Adrenal gland (tissue), 5 donors: ENCODE measurements around the gene ZMIZ2.

Experiments
- CTCF ChIP-seq, 6 experiments: fragments of 450-650 bp in 4 of 6; fragments of 200-600 bp in 2 of 6; sonication (generic) in 1 of 6; IDR thresholded peaks; 1 replicate in 5 of 6; 2 replicates in 1 of 6; pipeline versions ENCODE4 v1.5.1 to v1.8.0; 2016 to 2021; ENCODE audit warnings: antibody characterized with exemption in 6 of 6, mild to moderate bottlenecking in 2 of 6, moderate library complexity in 1 of 6
- POLR2A ChIP-seq, 2 donors: fragments of 450-650 bp; IDR thresholded peaks; one replicate each; pipeline ENCODE4 v1.6.1; 2017; ENCODE audit warnings: antibody characterized with exemption in 2 of 2, mild to moderate bottlenecking in 2 of 2, moderate library complexity in 1 of 2
- donor health status: DM: no; HTN: no; CAD: no.

- TF ChIP-seq POLR2A (IDR thresholded peaks at IDR 0.05) (no peak), CTCF (IDR thresholded peaks at IDR 0.05) (no peak)
Observed at GRCh38 chr7:44749992-44750391, 1.3 kb downstream of the ZMIZ2 start.
